ENCODE data around the gene SLC6A11. TPM values are rescaled to one million over a fixed set of nuclear protein-coding genes. Genes with fewer than 3 reads are reported as not detected.

Gene SLC6A11
- polyA plus RNA-seq, 1 donor (not counting 4 experiments of a cell fraction or from before 2014, with no cell fraction given): 9.8 TPM

GRCh38 chr3:10955711-10956453 lies 139.9 kb downstream of the SLC6A11 start:
- TF ChIP-seq, protein P1, sequence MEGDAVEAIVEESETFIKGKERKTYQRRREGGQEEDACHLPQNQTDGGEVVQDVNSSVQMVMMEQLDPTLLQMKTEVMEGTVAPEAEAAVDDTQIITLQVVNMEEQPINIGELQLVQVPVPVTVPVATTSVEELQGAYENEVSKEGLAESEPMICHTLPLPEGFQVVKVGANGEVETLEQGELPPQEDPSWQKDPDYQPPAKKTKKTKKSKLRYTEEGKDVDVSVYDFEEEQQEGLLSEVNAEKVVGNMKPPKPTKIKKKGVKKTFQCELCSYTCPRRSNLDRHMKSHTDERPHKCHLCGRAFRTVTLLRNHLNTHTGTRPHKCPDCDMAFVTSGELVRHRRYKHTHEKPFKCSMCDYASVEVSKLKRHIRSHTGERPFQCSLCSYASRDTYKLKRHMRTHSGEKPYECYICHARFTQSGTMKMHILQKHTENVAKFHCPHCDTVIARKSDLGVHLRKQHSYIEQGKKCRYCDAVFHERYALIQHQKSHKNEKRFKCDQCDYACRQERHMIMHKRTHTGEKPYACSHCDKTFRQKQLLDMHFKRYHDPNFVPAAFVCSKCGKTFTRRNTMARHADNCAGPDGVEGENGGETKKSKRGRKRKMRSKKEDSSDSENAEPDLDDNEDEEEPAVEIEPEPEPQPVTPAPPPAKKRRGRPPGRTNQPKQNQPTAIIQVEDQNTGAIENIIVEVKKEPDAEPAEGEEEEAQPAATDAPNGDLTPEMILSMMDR (optimal IDR thresholded peaks at IDR 0.05 in 1 of 3, IDR thresholded peaks at IDR 0.05 in 1 of 3, conservative IDR thresholded peaks at IDR 0.05 in 1 of 3; ENCODE audit: extremely low read depth in 1 of 3, insufficient read depth in 2 of 3, low read length in 3 of 3): no peak
- no peaks in the 10 kb centered on the region for H3K36me3 ChIP-seq (ENCODE audit: control insufficient read depth in 2 of 2, extremely low read depth in 1 of 2, insufficient read depth in 2 of 2, low read length in 2 of 2)
- DNase-seq (ENCODE audit: low read depth, low spot score): no peak
- no peak overlapping the region for H2AFZ ChIP-seq (ENCODE audit: control insufficient read depth, low read length)
- H3K9me1 ChIP-seq (ENCODE audit: control insufficient read depth, extremely low read depth, insufficient read depth, low read length): no peaks in the 10 kb centered on the region
- no peak overlapping the region for H3K4me3 ChIP-seq (ENCODE audit: control insufficient read depth in 2 of 3, extremely low read depth in 1 of 3, insufficient read depth in 2 of 3, low read depth in 1 of 3, low read length in 3 of 3)
- dilution Hi-C loops (cut with MboI; ENCODE audit: extremely low pct_ligation_motif_present, low sequenced_read_pairs): loop anchor here (10.0 kb wide), 1 partner anchor 79 kb away; no protein-coding TSS in a partner anchor
- no peaks in the 10 kb centered on the region for H3K4me1 ChIP-seq (ENCODE audit: control insufficient read depth, extremely low read depth, insufficient read depth, low read length)
- FAIRE-seq: no peak
- H3K79me2 ChIP-seq (ENCODE audit: control insufficient read depth, insufficient read depth, low read length): no peaks in the 10 kb centered on the region
- no peak overlapping the region for H3K27ac ChIP-seq (ENCODE audit: control insufficient read depth, insufficient read depth, low read length)
- H3K27me3 ChIP-seq (ENCODE audit: control insufficient read depth, extremely low read depth, insufficient read depth, low read length): peaks cover 31% of the 10 kb centered on the region
- H3K4me2 ChIP-seq (ENCODE audit: control insufficient read depth, extremely low read depth, insufficient read depth, low read depth, low read length): no peak overlapping the region
- no peaks in the 10 kb centered on the region for H3K9me3 ChIP-seq (ENCODE audit: control insufficient read depth, low read depth, low read length)
- no peaks in the 10 kb centered on the region for H4K20me1 ChIP-seq (ENCODE audit: control insufficient read depth, extremely low read depth, insufficient read depth, low read length)
- H3K9ac ChIP-seq (ENCODE audit: control insufficient read depth, extremely low read depth, insufficient read depth, low read length): no peak overlapping the region

GRCh38 chr3:10956531-10956930 lies 140.5 kb downstream of the SLC6A11 start:
- Histone ChIP-seq H3K36me3 (ENCODE audit: control insufficient read depth in 2 of 2, extremely low read depth in 1 of 2, insufficient read depth in 2 of 2, low read length in 2 of 2) (no peaks in the 10 kb centered on the region), H3K4me2 (ENCODE audit: control insufficient read depth, extremely low read depth, insufficient read depth, low read depth, low read length) (no peak overlapping the region), H3K79me2 (ENCODE audit: control insufficient read depth, insufficient read depth, low read length) (no peaks in the 10 kb centered on the region), H3K4me3 (ENCODE audit: control insufficient read depth in 2 of 3, extremely low read depth in 1 of 3, insufficient read depth in 2 of 3, low read depth in 1 of 3, low read length in 3 of 3) (no peak overlapping the region), H3K9me3 (ENCODE audit: control insufficient read depth, low read depth, low read length) (no peaks in the 10 kb centered on the region), H3K27ac (ENCODE audit: control insufficient read depth, insufficient read depth, low read length) (no peak overlapping the region), H3K4me1 (ENCODE audit: control insufficient read depth, extremely low read depth, insufficient read depth, low read length) (no peaks in the 10 kb centered on the region), H4K20me1 (ENCODE audit: control insufficient read depth, extremely low read depth, insufficient read depth, low read length) (no peaks in the 10 kb centered on the region), H3K9me1 (ENCODE audit: control insufficient read depth, extremely low read depth, insufficient read depth, low read length) (no peaks in the 10 kb centered on the region), H3K27me3 (ENCODE audit: control insufficient read depth, extremely low read depth, insufficient read depth, low read length) (peaks cover 31% of the 10 kb centered on the region), H3K9ac (ENCODE audit: control insufficient read depth, extremely low read depth, insufficient read depth, low read length) (no peak overlapping the region), H2AFZ (ENCODE audit: control insufficient read depth, low read length) (no peak overlapping the region)
- DNase-seq (ENCODE audit: low read depth, low spot score) (no peak), FAIRE-seq (no peak)
- TF ChIP-seq EZH2 (IDR thresholded peaks at IDR 0.05; ENCODE audit: low read length): no peak
- TF ChIP-seq, protein P1 (optimal IDR thresholded peaks at IDR 0.05 in 1 of 3, IDR thresholded peaks at IDR 0.05 in 1 of 3, conservative IDR thresholded peaks at IDR 0.05 in 1 of 3; ENCODE audit: extremely low read depth in 1 of 3, insufficient read depth in 2 of 3, low read length in 3 of 3): no peak
- dilution Hi-C loops (cut with MboI; ENCODE audit: extremely low pct_ligation_motif_present, low sequenced_read_pairs): loop anchor here (10.0 kb wide), 1 partner anchor 78 kb away; no protein-coding TSS in a partner anchor
